ENCODE measurements around the gene PEAK1.

GRCh38 chr15:77185242-77185785 is 234.6 kb downstream of the PEAK1 start:
- TF ChIP-seq CTCF (IDR thresholded peaks at IDR 0.05), result no peak
- TF ChIP-seq EP300 (IDR thresholded peaks at IDR 0.05), result no peak
- TF ChIP-seq POLR2A (IDR thresholded peaks at IDR 0.05; ENCODE audit: low read depth), result no peak
- no peak for TF ChIP-seq POLR2AphosphoS5 (IDR thresholded peaks at IDR 0.05)
